ENCODE results near the gene LRIG1.

DNA sequence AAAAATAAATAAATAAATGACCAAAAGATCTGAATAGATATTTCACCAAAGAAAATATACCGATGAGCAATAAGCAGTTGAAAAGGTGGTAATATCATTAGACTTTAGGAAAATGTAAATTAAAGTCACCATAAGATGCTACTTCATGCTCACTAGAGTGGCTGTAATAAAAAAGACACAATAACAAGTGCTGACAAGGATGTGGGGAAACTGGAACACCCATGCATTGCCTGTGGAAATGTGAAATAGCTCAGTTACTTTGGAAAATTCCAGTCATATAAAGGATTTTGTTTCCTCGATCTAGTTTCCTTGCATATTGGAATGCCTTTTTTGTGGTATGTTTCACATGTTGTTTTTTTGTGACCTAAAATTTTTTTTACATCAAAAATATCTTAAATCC is 36.0 kb upstream of the LRIG1 start:
- TF ChIP-seq EZH2 (IDR thresholded peaks at IDR 0.05; ENCODE audit: borderline replicate concordance, low read depth, low read length, severe bottlenecking) (no peak), CTCF (IDR thresholded peaks at IDR 0.05; ENCODE audit: borderline replicate concordance, extremely low read depth, low read length, poor library complexity, severe bottlenecking) (no peak)
